ENCODE measurements around the gene HMCN2. TPM values are rescaled to one million over a fixed set of nuclear protein-coding genes. Genes with fewer than 3 reads are reported as not detected.

The HMCN2 gene
- total RNA-seq, 1 experiment from 2014 or later, result 1.6 TPM

DNA sequence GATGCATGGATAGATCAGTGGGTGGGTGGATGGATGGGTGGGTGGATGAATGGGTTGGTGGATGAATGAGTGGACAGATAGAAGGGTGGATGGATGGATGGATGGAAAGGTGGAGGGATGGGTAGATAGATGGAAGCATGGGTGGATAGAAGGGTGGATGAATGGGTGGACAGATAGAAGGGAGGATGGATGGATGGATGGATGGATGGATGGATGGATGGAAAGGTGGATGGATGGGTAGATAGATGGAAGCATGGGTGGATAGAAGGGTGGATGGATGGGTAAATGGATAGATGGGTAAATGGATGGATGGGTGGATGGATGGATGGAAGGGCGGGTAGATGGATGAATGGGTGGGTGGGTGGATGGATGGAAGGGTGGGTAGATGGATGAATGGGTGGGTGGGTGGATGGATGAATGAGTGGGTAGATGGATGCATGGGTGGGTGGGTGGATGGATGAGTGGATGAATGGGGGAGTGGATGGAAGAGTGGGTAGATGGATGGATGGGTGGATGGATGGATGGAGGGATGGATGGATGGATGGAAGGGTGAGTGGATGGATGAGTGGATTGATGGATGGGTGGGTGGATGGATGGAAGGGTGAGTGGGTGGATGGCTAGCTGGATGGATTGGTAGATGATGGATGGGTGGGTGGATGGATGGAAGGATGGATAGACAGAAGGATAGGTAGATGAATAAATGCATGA lies 91.5 kb downstream of the HMCN2 start:
- Histone ChIP-seq H3K9me3 (ENCODE audit: insufficient read depth, low read depth) (no peaks in the 10 kb centered on the region), H3K27ac (no peak overlapping the region), H3K36me3 (ENCODE audit: low read depth) (no peaks in the 10 kb centered on the region), H4K20me1 (ENCODE audit: insufficient read depth) (no peaks in the 10 kb centered on the region), H3K4me1 (replicated peaks; ENCODE audit: insufficient read depth) (peaks cover 10% of the 10 kb centered on the region), H3K4me3 (no peak overlapping the region), H3K4me2 (no peak overlapping the region), H3K79me2 (ENCODE audit: low read depth) (no peaks in the 10 kb centered on the region), H3F3A (ENCODE audit: insufficient read depth, low read depth) (peaks cover 5% of the 10 kb centered on the region), H3K9me2 (ENCODE audit: insufficient read depth) (no peaks in the 10 kb centered on the region), H2AFZ (no peak overlapping the region), H3K27me3 (ENCODE audit: insufficient read depth, low read depth) (no peaks in the 10 kb centered on the region)
- POLR2A ChIA-PET (ENCODE audit: unreplicated experiment), result no interaction called here
- intact Hi-C loops (cut with micrococcal nuclease; ENCODE audit: unreplicated experiment), result no loop called here
- CTCF ChIA-PET, result no interaction called here
- TF ChIP-seq, protein P1, sequence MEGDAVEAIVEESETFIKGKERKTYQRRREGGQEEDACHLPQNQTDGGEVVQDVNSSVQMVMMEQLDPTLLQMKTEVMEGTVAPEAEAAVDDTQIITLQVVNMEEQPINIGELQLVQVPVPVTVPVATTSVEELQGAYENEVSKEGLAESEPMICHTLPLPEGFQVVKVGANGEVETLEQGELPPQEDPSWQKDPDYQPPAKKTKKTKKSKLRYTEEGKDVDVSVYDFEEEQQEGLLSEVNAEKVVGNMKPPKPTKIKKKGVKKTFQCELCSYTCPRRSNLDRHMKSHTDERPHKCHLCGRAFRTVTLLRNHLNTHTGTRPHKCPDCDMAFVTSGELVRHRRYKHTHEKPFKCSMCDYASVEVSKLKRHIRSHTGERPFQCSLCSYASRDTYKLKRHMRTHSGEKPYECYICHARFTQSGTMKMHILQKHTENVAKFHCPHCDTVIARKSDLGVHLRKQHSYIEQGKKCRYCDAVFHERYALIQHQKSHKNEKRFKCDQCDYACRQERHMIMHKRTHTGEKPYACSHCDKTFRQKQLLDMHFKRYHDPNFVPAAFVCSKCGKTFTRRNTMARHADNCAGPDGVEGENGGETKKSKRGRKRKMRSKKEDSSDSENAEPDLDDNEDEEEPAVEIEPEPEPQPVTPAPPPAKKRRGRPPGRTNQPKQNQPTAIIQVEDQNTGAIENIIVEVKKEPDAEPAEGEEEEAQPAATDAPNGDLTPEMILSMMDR (conservative IDR thresholded peaks at IDR 0.05), result no peak
- no peak for TF ChIP-seq EZH2 (IDR thresholded peaks at IDR 0.05; ENCODE audit: low read depth)
- DNase-seq, result no peak
- no TSS peak for BruUV-seq (replicated peaks)

DNA sequence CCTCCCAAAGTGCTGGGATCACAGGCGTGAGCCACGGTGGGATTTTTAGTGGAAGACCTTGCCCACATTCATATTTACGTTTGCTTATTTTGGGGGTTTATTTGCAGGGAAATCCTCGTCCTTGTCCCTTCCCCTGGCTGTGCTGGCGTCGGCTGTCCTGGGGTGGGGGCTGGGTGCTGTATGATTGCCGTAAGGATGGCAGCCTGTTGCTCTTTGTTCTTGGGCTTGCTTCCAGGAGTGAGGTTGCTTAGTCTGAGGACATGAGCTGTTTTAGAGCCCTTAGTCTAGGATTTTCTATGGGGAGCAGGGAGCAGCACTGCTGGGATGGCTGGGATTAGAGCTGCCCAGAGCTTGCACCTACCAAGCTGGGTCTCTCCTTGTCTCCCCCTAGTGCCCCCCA lies 93.4 kb downstream of the HMCN2 start:
- intact Hi-C loops (cut with micrococcal nuclease; ENCODE audit: unreplicated experiment), result no loop called here
- no peaks in the 10 kb centered on the region for H4K20me1 ChIP-seq (ENCODE audit: insufficient read depth)
- no peak for TF ChIP-seq EZH2 (IDR thresholded peaks at IDR 0.05; ENCODE audit: low read depth)
- TF ChIP-seq, protein P1 (conservative IDR thresholded peaks at IDR 0.05), result no peak
- H3K9me3 ChIP-seq (ENCODE audit: insufficient read depth, low read depth), result no peaks in the 10 kb centered on the region
- H3F3A ChIP-seq (ENCODE audit: insufficient read depth, low read depth), result no peaks in the 10 kb centered on the region
- H3K9me2 ChIP-seq (ENCODE audit: insufficient read depth), result no peaks in the 10 kb centered on the region
- H3K27ac ChIP-seq, result no peak overlapping the region
- H2AFZ ChIP-seq, result no peak overlapping the region
- POLR2A ChIA-PET (ENCODE audit: unreplicated experiment), result interaction anchor here (0.5 kb wide), 1 partner anchor 80 kb away, joined by 3 read pairs; no protein-coding TSS in a partner anchor
- peaks cover 1% of the 10 kb centered on the region for H3K4me1 ChIP-seq (replicated peaks; ENCODE audit: insufficient read depth)
- no peak for DNase-seq
- H3K4me2 ChIP-seq, result no peak overlapping the region
- BruUV-seq (replicated peaks), result no TSS peak
- no peaks in the 10 kb centered on the region for H3K27me3 ChIP-seq (ENCODE audit: insufficient read depth, low read depth)
- H3K79me2 ChIP-seq (ENCODE audit: low read depth), result no peaks in the 10 kb centered on the region
- CTCF ChIA-PET, result no interaction called here
- no peak overlapping the region for H3K4me3 ChIP-seq
- H3K36me3 ChIP-seq (ENCODE audit: low read depth), result no peaks in the 10 kb centered on the region

DNA sequence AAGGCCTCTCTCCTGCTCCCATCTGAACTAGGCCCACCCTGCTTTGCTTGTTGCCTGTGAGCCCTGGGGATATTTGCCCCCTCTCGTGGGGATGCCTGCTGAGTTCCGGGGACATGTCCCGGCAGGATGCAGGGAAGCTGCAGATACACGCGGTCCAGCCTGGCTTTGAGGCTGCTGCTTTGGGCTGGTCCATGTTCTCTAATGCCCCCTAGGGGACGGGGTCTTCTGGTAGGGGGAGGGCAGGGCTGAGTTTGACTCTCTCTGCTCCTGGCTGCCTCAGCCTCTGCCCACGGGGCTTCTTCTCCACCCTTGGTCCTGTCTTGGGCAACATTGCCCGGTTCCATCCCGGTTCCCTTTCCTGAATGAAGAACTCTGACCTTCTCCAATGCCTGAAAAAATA lies 94.3 kb downstream of the HMCN2 start:
- H3K4me3 ChIP-seq, result no peak overlapping the region
- no peak overlapping the region for H3K27ac ChIP-seq
- TF ChIP-seq, protein P1 (conservative IDR thresholded peaks at IDR 0.05), result no peak
- TF ChIP-seq EZH2 (IDR thresholded peaks at IDR 0.05; ENCODE audit: low read depth), result no peak
- no peaks in the 10 kb centered on the region for H3K36me3 ChIP-seq (ENCODE audit: low read depth)
- H3K4me2 ChIP-seq, result no peak overlapping the region
- H3K9me2 ChIP-seq (ENCODE audit: insufficient read depth), result no peaks in the 10 kb centered on the region
- H2AFZ ChIP-seq, result no peak overlapping the region
- BruUV-seq (replicated peaks), result no TSS peak
- H3K4me1 ChIP-seq (replicated peaks; ENCODE audit: insufficient read depth), result peaks cover 10% of the 10 kb centered on the region
- H4K20me1 ChIP-seq (ENCODE audit: insufficient read depth), result no peaks in the 10 kb centered on the region
- H3K9me3 ChIP-seq (ENCODE audit: insufficient read depth, low read depth), result no peaks in the 10 kb centered on the region
- H3K27me3 ChIP-seq (ENCODE audit: insufficient read depth, low read depth), result no peaks in the 10 kb centered on the region
- no peaks in the 10 kb centered on the region for H3K79me2 ChIP-seq (ENCODE audit: low read depth)
- H3F3A ChIP-seq (ENCODE audit: insufficient read depth, low read depth), result peaks cover 8% of the 10 kb centered on the region; the same call in 1 of the 2 replicates
- POLR2A ChIA-PET (ENCODE audit: unreplicated experiment), result no interaction called here
- CTCF ChIA-PET, result no interaction called here
- no peak for DNase-seq
- intact Hi-C loops (cut with micrococcal nuclease; ENCODE audit: unreplicated experiment), result no loop called here
